Suppressor macrophage treated with lipopolysaccharide for 4 hours (primary cell): ENCODE data around the gene PRPSAP2.
A peak's percentile ranks its signal among the peaks of the same experiment; 100 is the strongest.
"Not testable (repeated sequence)": the region's sequence is repeated elsewhere in the genome, so short reads cannot be mapped to it uniquely, and the experiment has no call there.

ENCODE experiments used
- DNase-seq: peaks from one replicate; pipeline ENCODE4 v3.0.0-alpha.2; 2020

PRPSAP2 gene

GRCh38 chr17:18857864-18858566, at the start of gene PRPSAP2:
Gene PRPSAP2, plus strand, starts transcription at chr17:18858131. Its CDS starts 7,703 bp downstream, at chr17:18865834.
- peak; percentile 96 for DNase-seq

- not testable (repeated sequence) for DNase-seq
These were observed 42.0 kb upstream of the PRPSAP2 start for GRCh38 chr17:18815924-18816323.

GRCh38 chr17:18816489-18817371, 41.2 kb upstream of the PRPSAP2 start:
- peak; percentile 76 for DNase-seq

- not testable (repeated sequence) for DNase-seq
These were observed 36.5 kb upstream of the PRPSAP2 start for GRCh38 chr17:18821430-18821829.

- not testable (repeated sequence) for DNase-seq
These were observed 30.3 kb upstream of the PRPSAP2 start for GRCh38 chr17:18827613-18828012.

- DNase-seq: no peak
These were observed 9.4 kb upstream of the PRPSAP2 start for GRCh38 chr17:18848501-18848900.

- DNase-seq: no peak
These were observed 7.3 kb upstream of the PRPSAP2 start for GRCh38 chr17:18850679-18851078.

GRCh38 chr17:18851201-18851600, 6.7 kb upstream of the PRPSAP2 start:
- no peak for DNase-seq

- DNase-seq: no peak
These were observed 3.0 kb upstream of the PRPSAP2 start for GRCh38 chr17:18854956-18855355.

GRCh38 chr17:18855831-18856569, 1.9 kb upstream of the PRPSAP2 start:
- peak; percentile 91 for DNase-seq

- DNase-seq: no peak
These were observed 1.4 kb upstream of the PRPSAP2 start for GRCh38 chr17:18856570-18856915.

GRCh38 chr17:18858567-18859245, 775 bp downstream of the PRPSAP2 start:
- DNase-seq: no peak

- DNase-seq: peak; percentile 40
These were observed 1.3 kb downstream of the PRPSAP2 start for GRCh38 chr17:18859256-18859655.

GRCh38 chr17:18860161-18860972, 2.4 kb downstream of the PRPSAP2 start:
- DNase-seq: peak; percentile 45

GRCh38 chr17:18862011-18862410, 4.1 kb downstream of the PRPSAP2 start:
- no peak for DNase-seq

- DNase-seq: not testable (repeated sequence)
These were observed 7.1 kb downstream of the PRPSAP2 start for GRCh38 chr17:18864996-18865395.

GRCh38 chr17:18866866-18867813, 9.2 kb downstream of the PRPSAP2 start:
- no peak for DNase-seq

GRCh38 chr17:18877104-18877645, 19.2 kb downstream of the PRPSAP2 start:
- no peak for DNase-seq

GRCh38 chr17:18888766-18889290, 30.9 kb downstream of the PRPSAP2 start:
- DNase-seq: no peak

GRCh38 chr17:18889658-18890057, 31.7 kb downstream of the PRPSAP2 start:
- DNase-seq: no peak
